GM19467 (cell line): ENCODE results near the gene SLC12A7.
A peak's percentile ranks its signal among the peaks of the same experiment; 100 is the strongest.

Experiments used
- ATAC-seq: cut with Tn5 transposase; IDR thresholded peaks from one replicate; pipeline ENCODE4 v1.9.1; 2021; ENCODE audit warnings: mild to moderate bottlenecking, moderate library complexity; ENCODE audit not compliant: unreplicated experiment

SLC12A7 gene

DNA sequence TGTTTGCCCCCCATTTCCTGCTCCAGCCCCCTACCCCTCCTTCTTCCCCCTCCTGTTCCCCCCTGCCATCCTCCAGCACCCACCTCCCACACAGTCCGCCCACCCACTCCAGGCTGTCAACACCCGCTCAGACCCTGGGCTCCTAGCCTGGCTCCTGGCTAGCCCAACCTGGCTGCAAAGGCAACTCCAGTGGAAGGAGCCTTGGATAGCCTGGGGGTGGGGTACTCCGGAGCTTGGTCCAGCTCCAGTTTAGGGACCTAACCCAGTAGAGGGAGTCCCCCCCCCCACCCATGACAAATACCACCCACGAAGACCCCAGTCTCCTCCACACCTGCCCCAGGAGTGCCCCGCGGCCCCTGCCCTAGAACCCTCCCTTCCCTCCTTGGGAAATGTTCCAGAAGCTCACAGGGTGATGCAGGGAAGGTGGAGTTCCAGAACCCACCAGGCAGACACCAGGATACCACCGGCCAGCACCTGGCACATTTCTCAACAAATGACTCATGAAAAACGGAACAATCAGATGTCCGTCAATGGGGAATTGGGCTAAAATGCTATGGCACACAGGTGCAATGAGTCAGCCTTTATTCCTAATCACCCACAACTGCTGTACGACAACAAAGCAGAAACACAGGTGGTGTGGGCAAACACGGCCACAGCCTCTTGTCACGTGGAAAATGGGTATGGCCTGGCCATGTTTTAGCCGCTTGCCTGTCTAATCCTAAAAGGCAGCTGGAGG lies 901 bp upstream of the SLC12A7 start:
- ATAC-seq: no peak

DNA sequence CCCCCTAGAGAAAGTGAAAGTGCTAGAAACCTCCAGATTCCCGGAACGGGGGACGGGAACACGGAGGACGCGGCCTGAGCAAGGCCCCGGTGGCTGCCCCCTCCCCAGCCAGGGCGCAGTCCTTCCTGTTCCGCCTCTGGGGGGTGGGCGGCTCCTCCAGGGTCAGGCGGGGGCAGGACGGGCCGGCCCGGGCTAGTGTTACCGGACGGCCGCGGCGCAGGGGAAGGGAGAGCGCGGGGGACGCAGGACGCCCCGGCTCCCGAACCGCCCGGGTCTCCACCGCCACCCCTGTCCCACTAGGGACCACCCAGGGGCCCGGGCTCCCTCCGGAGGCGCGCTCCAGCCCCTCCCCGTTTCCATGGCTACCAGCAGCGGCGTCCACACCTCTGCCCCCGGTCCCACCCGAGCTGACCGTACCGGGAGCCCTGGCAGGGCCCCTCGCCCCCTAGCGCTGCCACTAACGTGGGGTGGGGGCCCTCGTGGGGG lies 579 bp downstream of the SLC12A7 start:
- ATAC-seq: peak; percentile 21

DNA sequence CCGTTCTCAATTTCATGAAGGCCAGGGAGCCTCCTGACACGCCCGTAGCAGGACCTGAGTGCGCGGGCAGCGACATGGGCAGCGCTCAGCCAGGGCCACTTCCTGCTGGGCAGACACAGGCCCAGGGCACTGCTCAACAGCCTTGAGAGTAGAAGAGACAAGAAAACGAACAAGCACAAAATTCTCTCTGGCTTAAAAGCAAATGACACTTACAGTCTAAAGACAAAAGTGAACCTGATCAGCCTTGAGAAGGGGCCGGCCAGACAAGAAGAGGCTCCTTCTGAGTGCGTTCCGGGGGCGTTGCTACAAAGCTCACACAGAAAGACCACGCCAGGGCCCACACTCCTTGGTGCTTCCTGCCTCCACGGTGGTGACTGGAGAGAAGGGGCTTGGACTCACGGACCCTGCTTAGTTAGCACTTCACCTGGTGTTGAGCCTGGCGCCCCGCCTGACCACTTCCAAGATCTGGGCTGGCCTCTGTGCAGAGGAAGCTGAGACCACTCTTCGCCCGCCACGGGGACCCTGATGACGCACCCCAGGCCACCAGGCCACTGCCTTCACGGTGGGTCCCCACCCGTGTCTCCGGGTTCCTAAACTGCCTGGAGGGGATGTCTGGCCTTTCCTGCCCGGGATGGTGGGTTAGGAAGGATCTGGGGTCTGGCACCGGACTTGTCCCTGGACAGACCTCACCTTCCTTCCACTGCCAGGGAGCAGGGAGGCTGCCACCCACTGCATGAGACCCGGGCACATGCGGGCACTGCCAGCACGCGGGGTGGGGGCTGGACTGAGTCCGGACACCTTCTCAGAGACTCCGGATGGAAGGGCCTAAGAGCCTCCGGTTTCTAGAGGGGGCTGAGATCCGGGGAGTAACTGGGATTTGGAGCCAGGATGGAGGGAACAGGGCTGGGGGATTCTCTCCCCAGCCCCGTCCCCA lies 1.3 kb downstream of the SLC12A7 start:
- no peak for ATAC-seq

DNA sequence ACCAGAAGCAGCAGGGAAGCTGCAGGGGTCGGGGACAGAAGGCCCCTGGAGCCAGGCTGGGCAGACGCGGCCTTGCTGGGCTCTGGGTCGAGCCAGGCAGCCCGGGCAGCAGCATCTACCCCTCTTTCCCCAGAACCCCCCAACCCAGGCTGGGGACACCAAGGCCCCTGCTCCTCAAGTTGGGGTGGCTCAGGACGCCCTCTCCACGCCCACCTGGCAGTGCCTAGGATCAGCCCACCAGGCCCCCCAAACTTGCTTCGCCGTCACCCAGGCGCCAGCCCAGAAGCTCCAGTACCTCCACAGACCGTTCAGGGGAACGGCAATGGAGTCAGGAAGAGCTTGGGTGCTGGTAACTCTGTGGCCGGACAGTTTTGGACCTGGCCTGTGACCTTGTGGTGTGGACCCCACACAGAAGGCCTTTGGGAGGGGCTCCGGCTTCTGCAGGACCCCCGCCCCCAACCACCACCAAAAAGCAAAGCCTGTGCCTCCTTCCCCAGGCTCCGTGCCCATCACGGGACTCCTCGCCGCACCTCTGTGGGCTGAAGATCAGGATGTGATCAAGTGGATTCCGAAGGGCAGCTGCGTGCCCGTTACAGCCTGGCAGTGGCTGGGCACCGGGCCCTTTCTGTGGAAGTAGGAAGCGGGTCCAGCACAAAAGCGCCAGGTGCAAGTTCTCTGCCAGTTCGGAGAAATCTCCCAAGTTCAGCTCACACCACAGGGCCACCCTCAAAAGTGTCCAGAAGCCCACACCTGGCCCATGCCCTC lies 2.1 kb downstream of the SLC12A7 start:
- no peak for ATAC-seq

DNA sequence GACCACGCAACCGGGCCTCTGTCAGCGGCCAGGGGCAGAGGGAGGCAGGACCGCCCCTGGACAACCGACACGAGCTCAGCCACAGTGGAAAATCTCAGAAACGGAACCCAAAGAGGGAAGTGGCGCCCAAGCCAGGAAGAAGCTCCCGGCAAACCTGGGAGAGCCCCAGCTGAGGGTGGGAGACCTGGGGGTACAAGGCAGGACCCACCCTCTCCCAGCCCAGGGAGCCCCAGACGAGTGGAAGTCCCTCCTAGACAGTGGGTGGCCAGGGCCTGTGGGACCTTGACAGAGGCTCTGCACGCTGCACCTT lies 3.0 kb downstream of the SLC12A7 start:
- ATAC-seq: no peak

DNA sequence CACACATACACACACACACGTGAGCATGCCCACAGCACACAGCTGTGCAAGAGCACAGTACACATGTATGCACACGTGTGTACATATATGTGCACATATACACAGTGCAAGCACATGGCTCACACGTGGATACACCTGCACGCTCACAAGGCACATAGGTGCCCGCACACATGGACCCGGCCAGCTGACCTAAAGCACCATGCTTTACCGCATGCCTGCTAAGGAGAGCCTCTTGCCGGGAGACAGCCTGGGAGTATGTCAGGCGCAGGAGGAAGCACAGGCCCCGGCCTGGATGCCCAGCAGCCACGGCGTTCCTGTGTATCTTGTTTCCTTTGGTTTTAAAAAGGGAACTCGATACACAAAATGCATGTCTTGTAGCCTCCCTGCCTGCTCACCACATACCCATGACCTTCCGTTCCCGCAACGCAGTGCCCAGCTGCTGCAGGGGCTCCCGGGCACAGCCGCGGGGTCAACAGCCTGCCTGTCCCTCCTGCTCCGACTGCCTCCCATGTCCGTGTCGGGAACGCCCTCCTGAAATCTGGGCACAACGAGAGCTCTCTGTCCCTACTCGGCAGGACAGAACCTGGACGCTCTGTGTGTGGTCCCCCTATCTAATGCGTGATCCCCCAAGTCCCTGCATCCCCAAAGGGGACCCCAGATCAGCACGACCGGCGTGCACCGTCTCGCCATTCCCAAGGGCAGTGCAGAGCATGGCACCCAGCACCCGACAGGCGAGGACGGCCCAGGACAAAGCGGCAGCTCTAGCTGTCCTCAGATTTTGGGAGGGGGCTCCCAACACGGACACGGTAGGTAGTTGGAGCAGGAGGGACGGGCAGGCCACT lies 3.6 kb downstream of the SLC12A7 start:
- no peak for ATAC-seq

DNA sequence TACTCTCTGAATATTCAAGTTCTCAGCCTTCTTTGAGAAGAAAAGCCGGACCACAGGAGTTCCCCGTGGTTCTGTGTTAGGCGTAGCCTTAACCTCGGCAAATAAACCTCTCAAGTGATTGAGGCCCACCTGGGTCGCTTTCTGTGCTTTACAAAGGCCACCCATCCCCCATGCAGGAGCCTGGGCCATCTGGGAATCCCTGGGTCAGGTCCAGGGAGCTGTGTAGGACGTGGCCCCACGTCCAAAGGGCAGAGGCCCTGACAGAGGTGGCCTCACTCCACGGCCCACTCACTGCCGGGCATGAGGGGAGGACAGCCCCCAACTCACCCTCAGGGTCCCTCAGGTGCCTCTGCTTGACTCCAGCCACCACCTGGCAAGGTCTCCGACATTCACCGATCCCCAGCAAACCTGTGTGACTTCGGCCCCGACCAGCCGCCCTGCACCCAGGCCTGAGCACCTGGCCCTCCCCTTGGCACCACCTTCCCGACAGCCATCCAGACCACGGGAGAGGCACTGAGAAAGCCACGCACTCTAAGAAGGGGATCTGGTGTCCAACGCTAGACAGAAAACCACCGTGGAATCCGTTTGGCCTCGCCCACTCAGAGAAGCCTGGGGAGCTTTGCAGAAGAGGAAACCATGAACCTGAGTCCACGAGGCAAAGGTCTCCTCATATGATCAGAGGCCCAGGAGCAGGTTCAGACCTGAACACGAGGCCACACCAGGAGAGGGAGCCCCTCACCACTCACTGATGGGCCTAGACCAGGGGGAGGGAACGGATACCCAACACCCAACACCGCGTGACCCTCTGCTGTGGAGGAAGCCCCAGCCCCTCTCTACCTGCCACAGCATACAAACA lies 4.5 kb downstream of the SLC12A7 start:
- ATAC-seq: no peak

DNA sequence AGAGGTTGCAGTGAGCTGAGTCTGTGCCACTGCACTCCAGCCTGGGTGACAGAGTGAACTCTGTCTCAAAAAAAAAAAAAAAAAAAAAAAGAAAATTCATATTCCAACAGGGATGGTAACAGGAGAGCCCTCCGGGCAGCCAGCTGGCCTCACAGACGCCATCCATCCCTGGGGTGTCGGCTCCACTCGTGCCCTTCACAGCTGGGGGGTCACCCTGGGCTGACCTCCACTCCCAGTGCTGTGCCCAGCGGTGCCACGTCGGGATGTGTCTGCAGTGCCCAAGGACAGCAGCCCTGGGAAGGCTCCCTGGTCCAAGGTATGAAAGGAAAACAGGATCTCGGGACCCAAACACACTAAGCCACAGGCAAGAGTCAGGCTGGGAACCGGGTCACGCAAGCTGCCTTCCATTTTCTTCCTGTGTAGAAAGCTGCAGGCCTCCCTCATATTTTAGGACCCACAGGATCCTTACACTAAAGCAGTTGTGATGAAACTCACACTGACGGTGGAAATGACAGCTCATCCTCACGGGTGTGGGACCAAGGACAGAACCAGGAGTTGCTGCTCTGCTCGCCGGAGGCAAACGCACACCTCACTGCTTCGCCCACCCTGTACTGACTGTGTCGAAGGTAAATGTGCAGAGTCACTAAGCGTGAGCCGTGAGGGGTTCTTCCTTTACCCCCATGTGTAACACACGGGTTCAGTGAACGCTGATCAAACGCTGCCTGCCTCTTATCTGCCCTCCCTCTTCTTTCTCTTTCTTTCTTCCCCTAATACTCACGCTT lies 5.3 kb downstream of the SLC12A7 start:
- no peak for ATAC-seq

DNA sequence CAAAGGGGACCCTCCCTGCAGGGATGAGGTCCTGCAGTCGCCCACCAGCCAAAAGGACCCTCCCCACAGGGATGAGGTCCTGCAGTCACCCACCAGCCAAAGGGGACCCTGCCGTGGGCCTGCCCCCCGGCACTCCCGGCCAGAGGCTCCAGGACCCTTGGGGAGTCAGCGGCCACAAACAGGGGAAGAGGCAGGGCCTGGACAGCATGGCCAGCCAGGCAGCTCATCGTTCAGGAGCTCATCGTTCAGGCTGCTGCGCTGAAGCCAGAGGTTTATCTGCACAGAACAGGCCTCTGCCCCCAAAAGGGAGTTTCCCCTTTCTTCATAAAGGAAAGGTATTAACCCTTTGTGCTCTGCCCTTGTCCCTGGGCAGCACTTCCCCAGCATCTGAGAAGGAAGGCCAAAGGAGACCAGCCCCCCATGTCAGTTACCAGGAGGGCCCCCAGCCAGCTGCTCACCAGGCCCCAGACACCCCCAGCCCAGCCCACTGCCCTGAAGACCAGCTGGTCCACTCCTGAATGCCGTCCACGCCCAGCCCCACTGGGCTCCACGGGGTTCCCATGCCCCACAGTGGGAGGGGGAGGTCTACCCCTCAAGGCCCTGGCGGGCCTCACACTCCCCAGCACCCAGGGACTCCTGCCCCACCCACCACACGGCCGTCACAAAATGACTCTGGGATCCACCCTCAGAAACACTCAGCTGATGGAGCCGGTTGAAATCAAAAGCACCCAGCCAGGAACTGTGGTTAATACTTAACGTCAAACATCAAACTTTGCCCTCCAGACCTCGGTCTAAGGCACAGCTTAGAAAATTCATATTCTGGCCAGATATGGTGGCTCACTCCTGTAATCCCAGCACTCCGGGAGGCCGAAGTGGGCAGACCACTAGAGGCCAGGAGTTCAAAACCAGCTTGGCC lies 6.3 kb downstream of the SLC12A7 start:
- ATAC-seq: peak; percentile 44

DNA sequence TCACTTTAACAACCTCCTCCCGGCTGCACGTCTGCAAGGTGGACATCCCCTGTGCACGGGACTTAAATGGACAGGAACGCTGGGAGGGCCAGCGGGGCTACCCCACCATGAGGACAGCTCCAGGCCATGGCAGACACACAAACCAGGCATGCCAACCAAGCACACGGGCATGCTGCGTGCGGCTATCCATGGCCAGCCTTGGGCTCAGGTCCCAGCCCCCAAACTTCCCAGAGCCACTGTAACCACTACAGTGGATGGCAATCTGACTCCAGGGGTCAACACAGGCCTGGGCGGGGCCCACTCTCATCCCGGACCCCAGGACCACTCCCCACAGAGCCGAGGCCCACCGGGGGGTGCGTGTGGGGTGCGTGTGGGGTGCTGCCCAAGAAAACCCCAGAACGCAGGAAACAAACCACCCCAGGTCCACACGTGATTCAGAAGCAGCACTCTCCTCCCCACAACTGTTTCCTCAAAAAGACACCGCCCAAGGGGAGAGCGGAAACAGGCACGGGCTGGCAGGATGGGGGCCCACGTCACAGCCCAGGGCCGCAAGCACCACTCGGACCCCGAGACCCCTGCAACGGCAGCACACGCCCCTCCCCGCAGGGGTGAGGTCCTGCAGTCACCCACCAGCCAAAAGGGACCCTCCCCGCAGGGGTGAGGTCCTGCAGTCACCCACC lies 7.4 kb downstream of the SLC12A7 start:
- no peak for ATAC-seq

DNA sequence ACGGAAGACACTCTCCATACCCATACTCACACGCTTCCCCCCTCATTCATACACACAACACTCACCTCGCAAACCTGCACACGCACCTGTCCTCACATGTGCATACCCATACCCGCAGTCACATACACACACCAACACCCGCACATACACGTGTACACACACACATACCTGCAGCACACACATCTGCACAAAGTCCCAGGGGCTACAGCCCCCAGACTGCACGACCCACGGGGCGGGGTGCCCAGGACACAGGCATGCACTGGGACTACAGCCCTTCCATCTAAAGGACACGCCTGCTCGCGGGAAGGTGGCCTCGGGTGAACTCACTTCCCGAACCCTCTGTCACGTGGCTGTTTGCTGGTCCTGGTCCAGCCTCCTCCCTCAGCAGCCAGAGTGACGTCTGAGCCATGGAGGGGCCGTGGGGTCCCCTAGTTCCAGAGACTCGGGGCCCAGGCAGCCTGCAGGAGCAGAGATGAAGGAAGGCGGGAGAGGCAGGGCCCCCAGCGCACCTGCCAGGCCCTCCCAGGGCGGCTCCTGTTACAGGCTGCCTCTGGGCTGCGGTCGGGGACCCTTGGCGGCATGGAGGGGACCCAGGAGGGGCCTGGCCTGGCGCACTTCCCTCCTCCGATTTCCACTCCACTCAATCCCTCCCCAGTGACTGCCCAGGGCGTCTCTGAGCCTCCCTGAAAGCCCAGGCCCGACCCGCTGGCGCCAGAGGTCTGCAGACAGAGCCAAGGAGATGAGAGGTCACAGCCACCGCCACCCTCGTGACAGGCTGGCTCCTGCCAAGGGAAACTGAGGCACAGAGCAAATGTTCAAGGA lies 8.1 kb downstream of the SLC12A7 start:
- no peak for ATAC-seq

DNA sequence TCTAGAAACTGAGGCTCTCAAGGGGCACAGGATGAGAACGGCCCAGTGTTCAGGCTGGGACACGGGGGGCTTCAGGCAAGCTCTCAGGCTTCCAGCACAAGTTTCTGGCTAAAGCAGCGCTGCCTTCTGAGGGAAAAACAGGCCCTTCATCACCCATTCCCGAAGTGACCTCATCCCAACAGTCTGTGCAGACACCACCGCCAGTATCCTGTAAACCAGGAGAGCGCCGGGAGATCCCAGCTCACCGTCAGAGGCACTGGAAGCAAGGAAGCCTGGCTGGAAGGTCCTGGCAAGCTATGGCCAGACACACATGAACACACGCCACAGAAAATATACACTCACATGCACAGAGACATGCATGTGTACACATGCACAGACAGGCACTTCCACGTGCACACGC lies 8.8 kb downstream of the SLC12A7 start:
- ATAC-seq: no peak

DNA sequence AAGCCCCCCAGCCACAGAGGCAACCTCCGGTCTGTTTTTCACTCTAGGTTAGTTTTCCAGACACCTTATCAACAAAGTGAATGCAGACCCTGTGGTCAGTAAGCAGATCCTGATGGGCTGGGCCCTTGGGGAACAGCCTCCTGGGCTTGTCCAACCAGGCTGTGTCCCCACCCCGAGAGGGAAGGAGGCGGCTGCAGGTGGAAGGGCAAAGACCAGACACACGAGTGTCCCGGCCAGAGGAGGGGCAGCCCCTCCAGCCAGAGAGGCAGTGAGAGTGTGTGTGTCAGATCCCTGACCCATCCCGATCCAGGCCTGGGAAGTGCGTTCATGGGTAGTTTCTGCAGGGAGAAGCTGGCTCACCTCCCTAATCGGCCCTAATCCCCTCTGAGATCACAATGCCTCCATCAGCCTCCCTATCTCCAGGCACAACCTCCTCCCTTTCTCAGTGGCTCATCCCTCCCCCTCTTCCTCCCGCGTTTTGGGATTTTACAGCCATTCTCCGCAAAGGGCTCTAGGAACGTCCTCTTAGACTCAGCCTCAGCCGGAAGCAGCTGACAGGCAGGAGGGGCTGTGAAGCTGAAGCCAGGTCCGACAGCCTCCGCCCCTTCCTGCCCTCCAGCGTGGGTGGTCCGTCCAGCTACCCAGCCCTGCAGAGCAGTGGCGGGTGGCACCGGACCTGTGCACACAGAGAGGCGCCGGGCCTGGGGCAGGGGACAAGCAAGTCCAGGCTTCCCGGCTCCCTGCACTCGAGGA lies 9.7 kb downstream of the SLC12A7 start:
- no peak for ATAC-seq

DNA sequence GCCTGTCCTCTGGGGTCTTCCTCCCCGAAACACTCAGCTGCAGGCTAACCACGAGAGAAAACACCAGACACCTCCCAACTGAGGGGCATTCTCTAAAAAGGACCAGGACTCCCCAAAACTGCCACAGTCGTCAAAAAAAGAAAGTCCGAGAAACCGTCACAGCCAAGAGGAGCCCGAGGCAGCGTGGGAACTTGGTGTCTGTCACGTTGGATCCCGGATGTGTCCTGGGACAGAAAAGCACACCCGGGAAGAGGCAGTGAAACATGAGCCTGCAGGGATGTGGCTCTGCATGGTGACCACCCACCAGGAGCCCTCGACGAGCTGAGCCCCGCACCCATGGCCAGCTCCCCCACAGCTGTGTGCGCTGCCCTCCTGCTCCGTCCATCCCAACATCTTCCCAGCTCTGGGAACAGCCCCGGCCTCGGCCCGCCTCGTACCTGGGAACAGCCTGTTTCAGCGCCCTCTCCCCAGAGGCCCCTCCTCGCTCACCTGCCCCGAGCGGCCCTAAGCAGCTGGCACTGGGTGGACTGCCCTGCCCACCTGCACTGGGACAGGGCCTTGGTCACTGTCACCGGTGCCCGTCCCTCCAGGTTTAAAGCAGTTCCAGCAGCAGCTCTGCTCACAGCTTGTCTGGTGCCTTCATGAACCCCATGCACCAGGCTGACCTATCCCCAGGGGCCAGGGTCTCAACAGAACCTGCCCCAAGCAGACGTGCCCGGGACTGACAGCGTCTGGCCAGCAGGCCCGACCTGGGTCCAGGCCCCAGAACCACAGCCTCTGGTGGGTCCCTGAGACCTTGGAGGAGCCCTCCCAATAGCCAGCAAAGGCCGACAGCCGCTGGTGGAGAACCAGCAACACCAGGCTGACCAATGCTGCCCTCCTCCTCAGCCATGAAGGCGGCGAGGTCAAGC lies 10.9 kb downstream of the SLC12A7 start:
- ATAC-seq: no peak
